Loucy (cell line): ENCODE measurements around the gene OR10A6.

ENCODE experiments used
- H2AFZ ChIP-seq: fragments of 200-600 bp; sonication (generic); 2 replicates; pipeline ENCODE4 v1.6.0; 2016; ENCODE audit warnings: antibody characterized with exemption, mild to moderate bottlenecking, low read length, moderate library complexity
- H3F3A ChIP-seq: fragments of 200-600 bp; 2 replicates; pipeline ENCODE4 v1.6.0; 2016; ENCODE audit warnings: antibody characterized with exemption, low read depth, mild to moderate bottlenecking
- H3K27me3 ChIP-seq: fragments of 200-600 bp; sonication (generic); 2 replicates; pipeline ENCODE4 v1.6.1; 2014; ENCODE audit warnings: low read length, mild to moderate bottlenecking; ENCODE audit not compliant: insufficient read depth, poor library complexity, severe bottlenecking
- H3K36me3 ChIP-seq: fragments of 200-600 bp; sonication (generic); 2 replicates; pipeline ENCODE4 v1.6.1; 2016; ENCODE audit warnings: low read length; ENCODE audit not compliant: insufficient read depth
- H3K4me1 ChIP-seq: fragments of 200-600 bp; sonication (generic); 2 replicates; pipeline ENCODE4 v1.5.1; 2014; ENCODE audit warnings: low read length, mild to moderate bottlenecking; ENCODE audit not compliant: insufficient read depth, poor library complexity, severe bottlenecking
- H3K4me2 ChIP-seq: fragments of 200-600 bp; sonication (generic); 2 replicates; pipeline ENCODE4 v1.6.0; 2014; ENCODE audit warnings: antibody characterized with exemption, low read length, low read depth, mild to moderate bottlenecking; ENCODE audit not compliant: poor library complexity, severe bottlenecking
- H3K4me3 ChIP-seq: fragments of 200-600 bp; sonication (generic); 2 replicates; pipeline ENCODE4 v1.5.1; 2014; ENCODE audit warnings: low read length, mild to moderate bottlenecking, mixed read lengths; ENCODE audit not compliant: poor library complexity, severe bottlenecking
- H3K79me2 ChIP-seq: fragments of 200-600 bp; sonication (generic); 2 replicates; pipeline ENCODE4 v1.6.1; 2014; ENCODE audit warnings: low read length; ENCODE audit not compliant: insufficient read depth
- H3K9ac ChIP-seq: fragments of 200-600 bp; sonication (generic); 2 replicates; pipeline ENCODE4 v1.6.0; 2014; ENCODE audit warnings: mild to moderate bottlenecking, low read depth, low read length, moderate library complexity; ENCODE audit not compliant: poor library complexity, severe bottlenecking
- H3K9me2 ChIP-seq: fragments of 200-600 bp; sonication (generic); replicated peaks from 2 replicates; pipeline ENCODE4 v1.6.1; 2016; ENCODE audit warnings: low read depth, low read length, mixed read lengths
- H3K9me3 ChIP-seq: fragments of 200-600 bp; sonication (generic); 2 replicates; pipeline ENCODE4 v1.6.1; 2014; ENCODE audit warnings: mild to moderate bottlenecking, antibody characterized with exemption, low read length, low read depth; ENCODE audit not compliant: insufficient read depth
- H4K20me1 ChIP-seq: fragments of 200-600 bp; sonication (generic); 2 replicates; pipeline ENCODE4 v1.6.0; 2014; ENCODE audit warnings: antibody characterized with exemption, low read length, mild to moderate bottlenecking; ENCODE audit not compliant: insufficient read depth, poor library complexity, severe bottlenecking
- CTCF ChIP-seq: fragments of 200-600 bp; sonication (generic); conservative IDR thresholded peaks from 2 replicates; pipeline ENCODE4 v1.5.1; 2014; ENCODE audit warnings: mild to moderate bottlenecking, antibody characterized with exemption, low read length
- EZH2phosphoT487 ChIP-seq: fragments of 200-600 bp; IDR thresholded peaks from 2 replicates; pipeline ENCODE4 v1.6.1; 2018; ENCODE audit warnings: antibody characterized with exemption, mild to moderate bottlenecking, moderate library complexity, borderline replicate concordance

OR10A6 gene

GRCh38 chr11:7931168-7931567 is at the start of gene OR10A6:
OR10A6 (minus strand) TSS chr11:7931268; CDS start chr11:7928662, 2,606 bp downstream.
- H3K9me3 ChIP-seq = no peaks in the 10 kb centered on the region
- H3K4me3 ChIP-seq = no peak within 1 kb of the TSS
- H3K9ac ChIP-seq = no peak within 1 kb of the TSS
- peaks cover 5% of the 10 kb centered on the region for H3K27me3 ChIP-seq
- TF ChIP-seq CTCF = no peak
- TF ChIP-seq EZH2phosphoT487 = no peak
- H3K4me1 ChIP-seq = no peaks in the 10 kb centered on the region
- no peak within 1 kb of the TSS for H2AFZ ChIP-seq
- no peaks in the 10 kb centered on the region for H3K36me3 ChIP-seq
- H4K20me1 ChIP-seq = no peaks in the 10 kb centered on the region
- H3K4me2 ChIP-seq = no peak within 1 kb of the TSS
- no peaks in the 10 kb centered on the region for H3K79me2 ChIP-seq
- H3K9me2 ChIP-seq = no peaks in the 10 kb centered on the region
- H3F3A ChIP-seq = no peaks in the 10 kb centered on the region

GRCh38 chr11:7977232-7977917 is 46.3 kb upstream of the OR10A6 start:
- Histone ChIP-seq H3K9me2 (no peaks in the 10 kb centered on the region), H3K36me3 (no peaks in the 10 kb centered on the region), H4K20me1 (no peaks in the 10 kb centered on the region), H3K4me3 (no peak overlapping the region), H3F3A (no peaks in the 10 kb centered on the region), H2AFZ (no peak overlapping the region), H3K4me1 (no peaks in the 10 kb centered on the region), H3K79me2 (no peaks in the 10 kb centered on the region), H3K9me3 (no peaks in the 10 kb centered on the region), H3K27me3 (no peaks in the 10 kb centered on the region), H3K9ac (no peak overlapping the region), H3K4me2 (no peak overlapping the region)
- TF ChIP-seq CTCF (no peak), EZH2phosphoT487 (no peak)

GRCh38 chr11:7974668-7975067 is 43.6 kb upstream of the OR10A6 start:
- H3K9ac ChIP-seq = no peak overlapping the region
- H3K36me3 ChIP-seq = no peaks in the 10 kb centered on the region
- H4K20me1 ChIP-seq = no peaks in the 10 kb centered on the region
- TF ChIP-seq EZH2phosphoT487 (no peak), CTCF (no peak)
- H3K27me3 ChIP-seq = no peaks in the 10 kb centered on the region
- no peaks in the 10 kb centered on the region for H3K4me1 ChIP-seq
- H3F3A ChIP-seq = no peaks in the 10 kb centered on the region
- H3K4me2 ChIP-seq = no peak overlapping the region
- no peaks in the 10 kb centered on the region for H3K79me2 ChIP-seq
- H3K9me2 ChIP-seq = no peaks in the 10 kb centered on the region
- H3K4me3 ChIP-seq = no peak overlapping the region
- H3K9me3 ChIP-seq = no peaks in the 10 kb centered on the region
- H2AFZ ChIP-seq = no peak overlapping the region
